Omental fat pad (tissue), 4 donors: ENCODE results near the gene RPS6KL1. TPM values are rescaled to one million over a fixed set of nuclear protein-coding genes. Genes with fewer than 3 reads are reported as not detected.

Source experiments
- ATAC-seq: fragments of 150-250 bp; one replicate; pipeline ENCODE4 v1.9.1; 2016; ENCODE audit warnings: mild to moderate bottlenecking, moderate library complexity; ENCODE audit not compliant: low FRiP score
- DNase-seq: peaks from one replicate; pipeline ENCODE4 v3.0.0-alpha.2; 2019; ENCODE audit warnings: low spot score
- CTCF ChIP-seq, 3 donors: fragments of 450-650 bp; IDR thresholded peaks; one replicate each; pipeline ENCODE4 v1.5.1; 2016 to 2017; ENCODE audit warnings: antibody characterized with exemption in 3 of 3, mild to moderate bottlenecking in 3 of 3, moderate library complexity in 2 of 3
- total RNA-seq, 4 donors: library from RNA; depleted of rRNA; stranded (reverse); fragments of >200 nt; gene quantifications; one replicate each; pipeline ENCODE4 v1.1.0, GENCODE V29; 2016

The RPS6KL1 gene
- total RNA-seq, 4 donors from 2014 or later: 1.3 to 5.2 (median 1.5) TPM

DNA sequence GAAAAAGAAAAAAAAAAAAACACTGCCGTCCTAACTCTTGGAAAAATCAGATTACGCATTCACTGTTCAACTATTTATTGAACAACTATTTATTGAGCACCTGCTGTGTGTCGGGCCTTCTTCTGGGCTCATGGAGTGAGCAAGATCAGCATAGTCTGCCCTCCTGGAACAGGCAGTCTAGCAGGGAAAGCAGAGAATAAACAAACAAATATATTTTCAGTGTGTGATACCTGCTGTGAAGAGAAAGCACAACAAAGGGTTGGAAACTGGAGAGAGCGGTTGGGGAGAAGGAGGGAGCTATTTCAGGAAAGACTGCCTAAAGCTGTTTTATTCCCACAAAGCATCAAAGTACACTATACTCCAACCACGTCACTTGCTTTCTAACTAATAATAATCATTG is 57.9 kb downstream of the RPS6KL1 start:
- no peak for ATAC-seq
- no peak for TF ChIP-seq CTCF (IDR thresholded peaks at IDR 0.05)
- no peak for DNase-seq

GRCh38 chr14:74864198-74864597 is 58.9 kb downstream of the RPS6KL1 start:
- no peak for TF ChIP-seq CTCF (IDR thresholded peaks at IDR 0.05)
- ATAC-seq (no peak), DNase-seq (no peak)

GRCh38 chr14:74863274-74863673 is 59.8 kb downstream of the RPS6KL1 start:
- no peak for ATAC-seq
- DNase-seq: no peak

GRCh38 chr14:74861734-74862090 is 61.3 kb downstream of the RPS6KL1 start:
- no peak for TF ChIP-seq CTCF (IDR thresholded peaks at IDR 0.05)
- ATAC-seq: no peak

More at GRCh38 chr14:74863274-74863673, 59.8 kb downstream of the RPS6KL1 start:
- TF ChIP-seq CTCF (IDR thresholded peaks at IDR 0.05): no peak

DNA sequence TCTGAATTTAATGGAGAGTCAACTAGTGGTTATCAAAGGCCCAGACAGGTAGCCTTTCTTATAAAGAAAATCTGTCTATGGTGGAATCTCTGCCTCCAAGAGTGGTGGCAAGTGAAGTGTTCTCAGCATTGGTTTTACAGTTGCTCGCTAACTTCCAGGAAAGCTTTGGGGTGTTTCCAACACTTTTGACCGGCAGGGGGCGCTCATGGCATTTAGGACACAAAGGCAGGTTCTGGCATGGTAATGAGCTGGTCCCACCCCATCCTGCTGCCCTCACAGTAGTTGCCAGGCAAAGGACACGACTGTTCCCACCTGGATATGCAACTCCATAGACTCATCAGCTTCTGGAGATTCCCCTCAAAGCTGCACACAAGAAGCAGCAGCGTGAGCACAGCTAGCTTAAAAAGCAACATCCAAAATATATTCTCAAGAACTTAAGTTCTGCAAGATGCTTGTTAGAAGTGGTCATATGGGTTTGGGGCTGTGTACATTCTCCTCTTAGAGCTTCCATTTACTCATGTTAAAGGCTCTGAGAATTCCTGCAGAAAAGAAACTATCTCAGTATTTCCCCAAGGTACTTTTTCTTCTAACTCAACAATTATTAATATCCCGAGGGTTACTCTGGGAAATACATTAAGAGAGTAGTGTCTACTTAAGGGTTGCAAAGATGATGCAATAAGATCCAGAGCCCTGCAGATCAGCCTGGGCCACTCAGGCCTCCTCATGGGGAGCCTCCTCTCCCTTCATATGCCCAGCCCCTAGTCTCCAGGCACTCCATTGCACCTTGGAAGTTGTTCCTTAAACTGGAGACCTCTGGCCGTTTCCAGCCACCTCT is 61.9 kb downstream of the RPS6KL1 start:
- TF ChIP-seq CTCF (IDR thresholded peaks at IDR 0.05): peak in 2 of 3 donors; percentile 71 to 94
- peak; percentile 49 for ATAC-seq
- DNase-seq: peak; percentile 100

More at GRCh38 chr14:74861734-74862090, 61.3 kb downstream of the RPS6KL1 start:
- DNase-seq: no peak

DNA sequence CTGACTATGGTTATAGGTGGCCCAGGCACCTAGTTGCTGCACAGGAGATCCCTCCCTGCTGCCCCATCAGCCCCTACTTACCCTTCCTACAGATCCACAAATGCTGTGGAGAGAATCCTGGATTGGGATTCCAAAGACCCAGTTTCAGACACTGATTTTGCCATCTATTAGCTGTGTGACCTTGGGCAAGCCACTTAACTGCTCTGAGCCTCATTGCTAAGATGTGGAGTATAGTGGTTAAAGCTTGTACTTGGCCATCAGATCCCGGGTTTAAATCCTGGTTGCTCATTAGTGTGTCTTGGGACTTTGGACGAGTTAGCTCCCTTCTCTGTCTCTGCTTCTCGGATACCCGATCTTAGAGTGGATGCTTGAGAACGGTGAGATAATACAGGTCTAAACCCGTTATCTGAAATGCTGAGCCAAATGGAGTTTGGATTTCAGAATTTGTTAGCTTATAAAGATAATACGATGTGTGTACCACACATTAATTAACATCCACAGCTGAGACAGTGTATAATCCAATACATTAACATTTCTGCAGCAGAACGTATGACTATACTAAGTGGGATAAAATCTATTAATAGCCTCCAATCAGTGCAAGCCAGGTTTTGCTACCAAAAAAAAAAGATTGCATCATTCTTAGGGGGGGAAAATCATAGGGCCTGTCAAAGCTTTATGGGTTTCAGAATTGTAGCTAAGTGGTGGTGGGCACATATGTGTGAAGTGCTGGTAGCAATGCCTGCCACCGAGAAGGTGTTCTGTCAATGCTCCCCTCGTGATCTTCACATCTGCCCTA is 63.1 kb downstream of the RPS6KL1 start:
- no peak for ATAC-seq
- TF ChIP-seq CTCF (IDR thresholded peaks at IDR 0.05): no peak
- no peak for DNase-seq
